Memory B cell (primary cell): ENCODE data around the gene PSD.

Source experiments
- ATAC-seq: fragments of 150-1000 bp; cut with Tn5 transposase; 2 replicates; pipeline ENCODE4 v1.10.0; 2021; ENCODE audit warnings: low read depth, mild to moderate bottlenecking, moderate library complexity
- DNase-seq, 2 donors: peaks; one replicate each; pipeline ENCODE4 v3.0.0; 2022; ENCODE audit warnings: low spot score in 2 of 2
- H3K27ac Mint-ChIP-seq: one replicate; pipeline ENCODE4 v1.8.0; 2022; ENCODE audit warnings: mild to moderate bottlenecking, moderate library complexity, mixed read lengths
- H3K27me3 Mint-ChIP-seq: one replicate; pipeline ENCODE4 v1.8.0; 2022; ENCODE audit warnings: mixed read lengths
- H3K36me3 Mint-ChIP-seq: one replicate; pipeline ENCODE4 v1.8.0; 2022; ENCODE audit warnings: mild to moderate bottlenecking, mixed read lengths
- H3K4me1 Mint-ChIP-seq: one replicate; pipeline ENCODE4 v1.8.0; 2022; ENCODE audit warnings: mixed read lengths
- H3K4me3 Mint-ChIP-seq: one replicate; pipeline ENCODE4 v1.8.0; 2022; ENCODE audit warnings: mild to moderate bottlenecking, moderate library complexity, mixed read lengths
- H3K9me3 Mint-ChIP-seq: one replicate; pipeline ENCODE4 v1.8.0; 2022; ENCODE audit warnings: mixed read lengths

The PSD gene

GRCh38 chr10:102452672-102453340 is 34.2 kb upstream of the PSD start:
- H3K27me3 Mint-ChIP-seq: no peaks in the 10 kb centered on the region
- peaks cover 5% of the 10 kb centered on the region for H3K36me3 Mint-ChIP-seq
- peak overlapping the region; percentile 55 for H3K27ac Mint-ChIP-seq
- ATAC-seq (no peak), DNase-seq (no peak)
- peak overlapping the region; percentile 43 for H3K4me3 Mint-ChIP-seq
- H3K4me1 Mint-ChIP-seq: peaks cover 17% of the 10 kb centered on the region
- H3K9me3 Mint-ChIP-seq: no peaks in the 10 kb centered on the region

- Mint-ChIP-seq H3K4me1 (peaks cover 17% of the 10 kb centered on the region), H3K36me3 (peaks cover 4% of the 10 kb centered on the region), H3K27ac (peak within 1 kb of the TSS; percentile 86), H3K9me3 (no peaks in the 10 kb centered on the region), H3K27me3 (no peaks in the 10 kb centered on the region), H3K4me3 (peak within 1 kb of the TSS; percentile 95)
- ATAC-seq: no peak
- DNase-seq: no peak
These were observed 32.8 kb upstream of the PSD start, which contains the start of gene C10orf95 for GRCh38 chr10:102451105-102451969. C10orf95 (minus strand) TSS chr10:102451543; CDS start chr10:102451093, 450 bp downstream.

- Mint-ChIP-seq H3K9me3 (no peaks in the 10 kb centered on the region), H3K27me3 (no peaks in the 10 kb centered on the region), H3K27ac (peak overlapping the region; percentile 86), H3K4me1 (peaks cover 17% of the 10 kb centered on the region), H3K4me3 (peak overlapping the region; percentile 95), H3K36me3 (peaks cover 4% of the 10 kb centered on the region)
- DNase-seq (peak; percentile 81 to 86), ATAC-seq (peak; percentile 83)
These were observed 32.0 kb upstream of the PSD start for GRCh38 chr10:102450374-102451104.

- no peaks in the 10 kb centered on the region for H3K27me3 Mint-ChIP-seq
- no peak for ATAC-seq
These were observed 31.5 kb upstream of the PSD start for GRCh38 chr10:102450124-102450373.

GRCh38 chr10:102449321-102450123 is 30.9 kb upstream of the PSD start:
- Mint-ChIP-seq H3K4me3 (peak overlapping the region; percentile 95), H3K9me3 (no peaks in the 10 kb centered on the region), H3K27ac (peak overlapping the region; percentile 86), H3K4me1 (peaks cover 17% of the 10 kb centered on the region), H3K27me3 (peaks cover 2% of the 10 kb centered on the region), H3K36me3 (peaks cover 4% of the 10 kb centered on the region)
- DNase-seq: peak; percentile 68 to 85
- peak; percentile 71 for ATAC-seq

More at GRCh38 chr10:102450124-102450373, 31.5 kb upstream of the PSD start:
- no peak for DNase-seq
- Mint-ChIP-seq H3K27ac (peak overlapping the region; percentile 86), H3K36me3 (peaks cover 4% of the 10 kb centered on the region), H3K4me1 (peaks cover 17% of the 10 kb centered on the region), H3K4me3 (peak overlapping the region; percentile 95), H3K9me3 (no peaks in the 10 kb centered on the region)

- Mint-ChIP-seq H3K9me3 (no peaks in the 10 kb centered on the region), H3K27me3 (peaks cover 2% of the 10 kb centered on the region), H3K36me3 (no peaks in the 10 kb centered on the region), H3K27ac (no peak overlapping the region), H3K4me1 (peaks cover 6% of the 10 kb centered on the region), H3K4me3 (no peak overlapping the region)
- ATAC-seq (no peak), DNase-seq (no peak)
These were observed 26.3 kb upstream of the PSD start for GRCh38 chr10:102444851-102445250.

GRCh38 chr10:102438374-102438773 is 19.8 kb upstream of the PSD start:
- no peak overlapping the region for H3K4me3 Mint-ChIP-seq
- H3K9me3 Mint-ChIP-seq: no peaks in the 10 kb centered on the region
- H3K27ac Mint-ChIP-seq: no peak overlapping the region

GRCh38 chr10:102437515-102437914 is 18.9 kb upstream of the PSD start:
- H3K4me1 Mint-ChIP-seq: peaks cover 14% of the 10 kb centered on the region
- no peak overlapping the region for H3K27ac Mint-ChIP-seq
- H3K4me3 Mint-ChIP-seq: no peak overlapping the region

More at GRCh38 chr10:102438374-102438773, 19.8 kb upstream of the PSD start:
- Mint-ChIP-seq H3K36me3 (no peaks in the 10 kb centered on the region), H3K4me1 (peaks cover 10% of the 10 kb centered on the region), H3K27me3 (no peaks in the 10 kb centered on the region)
- DNase-seq: no peak
- no peak for ATAC-seq

GRCh38 chr10:102436312-102436711 is 17.7 kb upstream of the PSD start:
- ATAC-seq: no peak
- Mint-ChIP-seq H3K36me3 (no peaks in the 10 kb centered on the region), H3K27ac (no peak overlapping the region), H3K4me1 (peaks cover 21% of the 10 kb centered on the region), H3K9me3 (no peaks in the 10 kb centered on the region), H3K27me3 (peaks cover 1% of the 10 kb centered on the region), H3K4me3 (no peak overlapping the region)
- DNase-seq: no peak

More at GRCh38 chr10:102437515-102437914, 18.9 kb upstream of the PSD start:
- Mint-ChIP-seq H3K9me3 (no peaks in the 10 kb centered on the region), H3K36me3 (no peaks in the 10 kb centered on the region), H3K27me3 (peaks cover 1% of the 10 kb centered on the region)
- no peak for ATAC-seq
- no peak for DNase-seq

GRCh38 chr10:102435529-102436233 is 17.1 kb upstream of the PSD start:
- H3K9me3 Mint-ChIP-seq: no peaks in the 10 kb centered on the region
- DNase-seq: no peak
- peak overlapping the region; percentile 51 for H3K4me3 Mint-ChIP-seq
- peaks cover 21% of the 10 kb centered on the region for H3K4me1 Mint-ChIP-seq
- H3K27me3 Mint-ChIP-seq: peaks cover 1% of the 10 kb centered on the region
- ATAC-seq: no peak
- H3K27ac Mint-ChIP-seq: no peak overlapping the region
- H3K36me3 Mint-ChIP-seq: no peaks in the 10 kb centered on the region

GRCh38 chr10:102435133-102435497 is 16.5 kb upstream of the PSD start:
- H3K4me3 Mint-ChIP-seq: peak overlapping the region; percentile 51
- peaks cover 1% of the 10 kb centered on the region for H3K27me3 Mint-ChIP-seq
- H3K36me3 Mint-ChIP-seq: no peaks in the 10 kb centered on the region
- no peak overlapping the region for H3K27ac Mint-ChIP-seq
- H3K9me3 Mint-ChIP-seq: no peaks in the 10 kb centered on the region
- no peak for ATAC-seq
- no peak for DNase-seq
- peaks cover 21% of the 10 kb centered on the region for H3K4me1 Mint-ChIP-seq

- Mint-ChIP-seq H3K27me3 (peaks cover 1% of the 10 kb centered on the region), H3K4me3 (no peak overlapping the region), H3K4me1 (peaks cover 21% of the 10 kb centered on the region), H3K9me3 (no peaks in the 10 kb centered on the region), H3K27ac (no peak overlapping the region), H3K36me3 (no peaks in the 10 kb centered on the region)
- ATAC-seq (no peak), DNase-seq (no peak)
These were observed 16.0 kb upstream of the PSD start for GRCh38 chr10:102434394-102435132.
